IMR-90 (cell line): Measurements from ENCODE around the gene SLC6A7. TPM values are rescaled to one million over a fixed set of nuclear protein-coding genes. Genes with fewer than 3 reads are reported as not detected.

Experiments
- ATAC-seq: fragments of 200-7000 bp; cut with Tn5 transposase; 2 replicates; pipeline ENCODE4 v1.9.1; 2020; ENCODE audit warnings: low read depth, mild to moderate bottlenecking, moderate library complexity
- BruUV-seq: library from RNA; stranded (reverse); fragments of 400-500 nt; replicated peaks from 2 replicates; lab custom pipeline; 2021; lab: Mats Ljungman, UMichigan
- CTCF ChIA-PET: fragments of 300-600 bp; formaldehyde crosslinking; extraction: SDS; loops from one replicate; lab custom pipeline; 2021; ENCODE audit warnings: antibody characterized with exemption; lab: Yijun Ruan, JAX
- POLR2A ChIA-PET: fragments of 300-600 bp; sonication (Branson Sonifier 250); formaldehyde crosslinking; loops from one replicate; lab custom pipeline; 2022; ENCODE audit warnings: antibody characterized with exemption; ENCODE audit not compliant: unreplicated experiment; lab: Charles Lee
- DNase-seq: peaks from one replicate; pipeline ENCODE4 v3.0.0; 2013
- H2AFZ ChIP-seq: replicated peaks from 2 replicates; pipeline ENCODE3; 2013; ENCODE audit warnings: low read length, mild to moderate bottlenecking; ENCODE audit not compliant: poor library complexity
- H2AK5ac ChIP-seq: 2 replicates; pipeline ENCODE4 v1.6.1; 2013; ENCODE audit warnings: low read depth, low read length, inconsistent platforms
- H2AK9ac ChIP-seq: replicated peaks from 2 replicates; pipeline ENCODE3; 2013; ENCODE audit warnings: mild to moderate bottlenecking, low read depth, low read length, moderate library complexity; ENCODE audit not compliant: poor library complexity
- H2BK120ac ChIP-seq: 2 replicates; pipeline ENCODE4 v1.6.1; 2013; ENCODE audit warnings: low read depth, low read length, inconsistent platforms
- H2BK15ac ChIP-seq: 3 replicates; pipeline ENCODE4 v1.6.1; 2013; ENCODE audit warnings: low read depth, low read length, inconsistent platforms
- H2BK20ac ChIP-seq: 2 replicates; pipeline ENCODE4 v1.6.1; 2013; ENCODE audit warnings: low read depth, mild to moderate bottlenecking, inconsistent platforms, low read length, moderate library complexity
- H2BK5ac ChIP-seq: 2 replicates; pipeline ENCODE4 v1.6.1; 2013; ENCODE audit warnings: mild to moderate bottlenecking, low read depth, low read length, inconsistent platforms; ENCODE audit not compliant: poor library complexity, severe bottlenecking
- H3K14ac ChIP-seq: replicated peaks from 2 replicates; pipeline ENCODE4 v1.6.1; 2013; ENCODE audit warnings: low read depth, low read length, inconsistent platforms
- H3K18ac ChIP-seq: 2 replicates; pipeline ENCODE4 v1.6.1; 2013; ENCODE audit warnings: low read depth, low read length, control low read depth
- H3K23ac ChIP-seq: 2 replicates; pipeline ENCODE4 v1.6.1; 2013; ENCODE audit warnings: low read depth, low read length, inconsistent platforms
- H3K27ac ChIP-seq: 2 replicates; pipeline ENCODE4 v1.5.1; 2013; ENCODE audit warnings: mild to moderate bottlenecking, control low read depth, low read length; ENCODE audit not compliant: insufficient read depth
- H3K27me3 ChIP-seq: 2 replicates; pipeline ENCODE4 v1.6.1; 2013; ENCODE audit warnings: low read length; ENCODE audit not compliant: control insufficient read depth, insufficient read depth
- H3K36me3 ChIP-seq: 2 replicates; pipeline ENCODE4 v1.6.1; 2013; ENCODE audit warnings: low read length, mixed read lengths; ENCODE audit not compliant: control insufficient read depth, insufficient read depth
- H3K4ac ChIP-seq: 2 replicates; pipeline ENCODE4 v1.6.1; 2013; ENCODE audit warnings: low read depth, low read length, inconsistent platforms
- H3K4me1 ChIP-seq: 2 replicates; pipeline ENCODE4 v1.6.1; 2013; ENCODE audit warnings: low read length, mixed read lengths; ENCODE audit not compliant: control insufficient read depth, insufficient read depth
- H3K4me2 ChIP-seq: 2 replicates; pipeline ENCODE4 v1.6.1; 2013; ENCODE audit warnings: low read depth, mild to moderate bottlenecking, control low read depth, low read length, moderate library complexity
- H3K4me3 ChIP-seq: 2 replicates; pipeline ENCODE4 v1.5.1; 2013; ENCODE audit warnings: low read depth, mild to moderate bottlenecking, control low read depth, low read length, moderate library complexity; ENCODE audit not compliant: insufficient read depth
- H3K56ac ChIP-seq: 2 replicates; pipeline ENCODE4 v1.6.1; 2013; ENCODE audit warnings: low read length, inconsistent platforms; ENCODE audit not compliant: insufficient read depth; ENCODE audit errors: extremely low read depth
- H3K79me1 ChIP-seq, 2 experiments: 2 replicates each; pipeline ENCODE4 v1.6.1; 2013; ENCODE audit warnings: low read length in 2 of 2, inconsistent platforms in 1 of 2, low read depth in 1 of 2
- H3K9ac ChIP-seq: 2 replicates; pipeline ENCODE4 v1.6.1; 2013; ENCODE audit warnings: low read depth, low read length, control low read depth
- H3K9me1 ChIP-seq: 2 replicates; pipeline ENCODE4 v1.6.1; 2013; ENCODE audit warnings: low read length, inconsistent platforms; ENCODE audit not compliant: insufficient read depth
- H3K9me3 ChIP-seq: 2 replicates; pipeline ENCODE4 v1.6.1; 2013; ENCODE audit warnings: low read length; ENCODE audit not compliant: control insufficient read depth, insufficient read depth
- H4K20me1 ChIP-seq: 2 replicates; pipeline ENCODE4 v1.6.1; 2013; ENCODE audit warnings: low read length, inconsistent platforms; ENCODE audit not compliant: insufficient read depth
- H4K5ac ChIP-seq: 2 replicates; pipeline ENCODE4 v1.6.1; 2013; ENCODE audit warnings: mild to moderate bottlenecking, low read depth, low read length, control low read depth
- H4K8ac ChIP-seq, 2 experiments: 2 replicates each; pipeline ENCODE4 v1.6.1; 2013; ENCODE audit warnings: low read depth in 2 of 2, low read length in 2 of 2, control low read depth in 1 of 2, inconsistent platforms in 1 of 2
- H4K91ac ChIP-seq: 2 replicates; pipeline ENCODE4 v1.6.1; 2013; ENCODE audit warnings: low read depth, low read length, inconsistent platforms; ENCODE audit not compliant: insufficient read depth
- CEBPB ChIP-seq: IDR thresholded peaks from 2 replicates; pipeline ENCODE4 v1.6.1; 2012; ENCODE audit warnings: low read depth, low read length, improper control_type of control experiment
- CTCF ChIP-seq: conservative IDR thresholded peaks from 2 replicates; pipeline ENCODE4 v1.5.1; 2012; ENCODE audit warnings: mild to moderate bottlenecking, low read depth, low read length, improper control_type of control experiment
- MXI1 ChIP-seq: IDR thresholded peaks from 2 replicates; pipeline ENCODE4 v1.6.1; 2012; ENCODE audit warnings: low read depth, mild to moderate bottlenecking, low read length, moderate library complexity, borderline replicate concordance
- RAD21 ChIP-seq: IDR thresholded peaks from 2 replicates; pipeline ENCODE4 v1.6.1; 2012; ENCODE audit warnings: low read length, improper control_type of control experiment
- RFX5 ChIP-seq: IDR thresholded peaks from 2 replicates; pipeline ENCODE4 v1.8.0; 2012; ENCODE audit warnings: low read depth, mild to moderate bottlenecking, low read length, moderate library complexity
- SMC3 ChIP-seq: fragments of 150-350 bp; IDR thresholded peaks from 2 replicates; pipeline ENCODE4 v1.6.1; 2016; ENCODE audit warnings: low read depth, mild to moderate bottlenecking, antibody characterized with exemption, low read length, moderate library complexity
- WGBS, 2 experiments: methylation state at CpG; one replicate each; pipeline versions ENCODE4 v1.1.5 to v1.1.7; 2013; ENCODE audit warnings: missing lambda C conversion rate in 2 of 2; ENCODE audit not compliant: insufficient read length in 1 of 2; ENCODE audit errors: extremely low coverage in 2 of 2; 5-methylcytosine and 5-hydroxymethylcytosine counted together
- dilution Hi-C: fragments of 300-500 bp; cut with HindIII; formaldehyde crosslinking; loops from one replicate; pipeline ENCODE4 v1.14.3; 2018; ENCODE audit warnings: low sequenced_read_pairs; ENCODE audit not compliant: unreplicated experiment
- in situ Hi-C: fragments of 300-500 bp; cut with MboI; formaldehyde crosslinking; loops from 3 replicates; pipeline ENCODE4 v1.14.3; 2019; ENCODE audit warnings: low sequenced_read_pairs, inconsistent platforms, mixed read lengths
- intact Hi-C: fragments of 100-400 bp; cut with micrococcal nuclease; formaldehyde crosslinking; loops from 2 replicates; pipeline ENCODE4 v1.10.0; 2022
- polyA plus RNA-seq, 3 experiments: library from polyadenylated mRNA; depleted of rRNA; stranded (reverse); fragments of >200 nt; gene quantifications; 2 replicates each; pipeline ENCODE4 v1.2.3, GENCODE V29; 2012; ENCODE audit warnings: low replicate concordance in 1 of 3
- total RNA-seq: library from RNA; depleted of rRNA; stranded (reverse); fragments of >200 nt; gene quantifications from 2 replicates; pipeline ENCODE4 v1.2.3, GENCODE V29; 2012
- TF ChIP-seq, protein P1 (sequence below): fragments of 150-350 bp; IDR thresholded peaks from 2 replicates; pipeline ENCODE4 v1.6.1; 2016; ENCODE audit warnings: low read depth, mild to moderate bottlenecking, low read length, moderate library complexity, borderline replicate concordance
- TF ChIP-seq, protein P2 (sequence below): fragments of 150-350 bp; IDR thresholded peaks from 2 replicates; pipeline ENCODE4 v1.6.1; 2017; ENCODE audit warnings: mild to moderate bottlenecking, antibody characterized with exemption, low read length, low read depth

SLC6A7 gene
- total and polyA plus RNA-seq, 2 of the 4 experiments (the other 2 are of a cell fraction) = under 0.01 TPM; not detected in 1

DNA sequence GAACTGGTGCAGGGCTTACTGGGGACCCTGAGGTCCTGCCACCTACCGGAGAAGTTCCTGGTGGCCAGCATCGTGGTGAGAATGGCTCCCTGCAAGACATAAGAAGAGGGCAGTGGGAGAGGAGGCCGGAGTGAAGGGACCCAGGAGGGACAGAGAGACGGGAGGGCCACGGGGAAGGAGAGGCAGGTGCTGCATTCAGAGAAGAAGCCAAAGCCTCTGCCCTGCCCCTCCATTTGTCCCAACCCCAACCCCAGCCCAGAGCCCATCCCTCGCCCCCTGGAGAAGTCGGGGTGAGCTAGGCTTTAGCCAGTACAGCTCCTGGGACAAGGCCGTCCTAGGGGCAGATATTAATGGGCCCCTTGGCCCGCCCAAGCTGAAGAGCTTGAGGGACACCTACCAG, 57.9 kb downstream of the SLC6A7 start:
- H2AK9ac ChIP-seq = no peak overlapping the region
- in situ Hi-C loops = no loop called here
- no peak overlapping the region for H4K8ac ChIP-seq
- no peak overlapping the region for H2BK120ac ChIP-seq
- no peak overlapping the region for H2AFZ ChIP-seq
- CTCF ChIA-PET = no interaction called here
- H3K56ac ChIP-seq = no peak overlapping the region
- no peaks in the 10 kb centered on the region for H4K20me1 ChIP-seq
- no peak overlapping the region for H3K23ac ChIP-seq
- no peaks in the 10 kb centered on the region for H3K9me3 ChIP-seq
- H3K4ac ChIP-seq = no peak overlapping the region
- H3K9me1 ChIP-seq = no peaks in the 10 kb centered on the region; the same call in 1 of the 2 replicates
- no peak overlapping the region for H2AK5ac ChIP-seq
- POLR2A ChIA-PET = no interaction called here
- no peak overlapping the region for H3K4me3 ChIP-seq
- no peak overlapping the region for H3K27ac ChIP-seq
- no peak overlapping the region for H3K14ac ChIP-seq
- no peak overlapping the region for H4K5ac ChIP-seq
- no peak overlapping the region for H2BK15ac ChIP-seq
- no TSS peak for BruUV-seq
- ATAC-seq (no peak), DNase-seq (no peak)
- no peak overlapping the region for H4K91ac ChIP-seq
- no peaks in the 10 kb centered on the region for H3K36me3 ChIP-seq
- H3K4me2 ChIP-seq = no peak overlapping the region
- H3K4me1 ChIP-seq = peaks cover 8% of the 10 kb centered on the region; the same call in 1 of the 2 replicates
- peaks cover 4% of the 10 kb centered on the region; the same call in 1 of the 2 replicates for H3K27me3 ChIP-seq
- WGBS, 2 experiments = no CpG with 5 or more reads among the region's 9 CpGs
- no peak overlapping the region for H3K9ac ChIP-seq
- intact Hi-C loops = no loop called here
- dilution Hi-C loops = no loop called here
- H3K18ac ChIP-seq = no peak overlapping the region
- TF ChIP-seq CTCF = no peak
- no peak for TF ChIP-seq RFX5
- no peak for TF ChIP-seq CEBPB
- TF ChIP-seq, protein P1, sequence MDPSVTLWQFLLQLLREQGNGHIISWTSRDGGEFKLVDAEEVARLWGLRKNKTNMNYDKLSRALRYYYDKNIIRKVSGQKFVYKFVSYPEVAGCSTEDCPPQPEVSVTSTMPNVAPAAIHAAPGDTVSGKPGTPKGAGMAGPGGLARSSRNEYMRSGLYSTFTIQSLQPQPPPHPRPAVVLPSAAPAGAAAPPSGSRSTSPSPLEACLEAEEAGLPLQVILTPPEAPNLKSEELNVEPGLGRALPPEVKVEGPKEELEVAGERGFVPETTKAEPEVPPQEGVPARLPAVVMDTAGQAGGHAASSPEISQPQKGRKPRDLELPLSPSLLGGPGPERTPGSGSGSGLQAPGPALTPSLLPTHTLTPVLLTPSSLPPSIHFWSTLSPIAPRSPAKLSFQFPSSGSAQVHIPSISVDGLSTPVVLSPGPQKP = no peak
- no peak for TF ChIP-seq SMC3
- no peak for TF ChIP-seq RAD21
- TF ChIP-seq, protein P2, sequence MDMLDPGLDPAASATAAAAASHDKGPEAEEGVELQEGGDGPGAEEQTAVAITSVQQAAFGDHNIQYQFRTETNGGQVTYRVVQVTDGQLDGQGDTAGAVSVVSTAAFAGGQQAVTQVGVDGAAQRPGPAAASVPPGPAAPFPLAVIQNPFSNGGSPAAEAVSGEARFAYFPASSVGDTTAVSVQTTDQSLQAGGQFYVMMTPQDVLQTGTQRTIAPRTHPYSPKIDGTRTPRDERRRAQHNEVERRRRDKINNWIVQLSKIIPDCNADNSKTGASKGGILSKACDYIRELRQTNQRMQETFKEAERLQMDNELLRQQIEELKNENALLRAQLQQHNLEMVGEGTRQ = no peak
- no peak for TF ChIP-seq MXI1
- no peak overlapping the region for H2BK5ac ChIP-seq
- no peak overlapping the region for H2BK20ac ChIP-seq
- no peaks in the 10 kb centered on the region for H3K79me1 ChIP-seq
